HepG2 (cell line): ENCODE measurements around the gene JTB.

Experiments used
- CTCF ChIP-seq: sonication (generic); formaldehyde crosslinking; IDR thresholded peaks from 2 replicates; pipeline ENCODE4 v1.5.0; 2020; ENCODE audit warnings: mild to moderate bottlenecking, missing genetic modification reagents, moderate library complexity
- ESRRA ChIP-seq: sonication (generic); formaldehyde crosslinking; IDR thresholded peaks from 2 replicates; pipeline ENCODE4 v1.5.1; 2020; ENCODE audit warnings: mild to moderate bottlenecking, low read depth, missing genetic modification reagents
- FOXP4 ChIP-seq: sonication (generic); formaldehyde crosslinking; IDR thresholded peaks from 2 replicates; pipeline ENCODE4 v1.4.0; 2020; ENCODE audit warnings: missing genetic modification reagents
- GMEB1 ChIP-seq: sonication (generic); formaldehyde crosslinking; IDR thresholded peaks from 2 replicates; pipeline ENCODE4 v1.5.1; 2020; ENCODE audit warnings: missing genetic modification reagents, mild to moderate bottlenecking, borderline replicate concordance
- HCFC1 ChIP-seq: fragments of 150-350 bp; IDR thresholded peaks from 2 replicates; pipeline ENCODE4 v1.6.1; 2014; ENCODE audit warnings: low read depth, low read length
- HNRNPH1 ChIP-seq: fragments of 200-400 bp; formaldehyde crosslinking; optimal IDR thresholded peaks from 2 replicates; pipeline ENCODE3; 2017; ENCODE audit warnings: mild to moderate bottlenecking, low read depth, low read length
- LRRFIP1 ChIP-seq: sonication (generic); formaldehyde crosslinking; conservative IDR thresholded peaks from 2 replicates; pipeline ENCODE4 v1.4.0; 2020; ENCODE audit warnings: missing genetic modification reagents
- MAX ChIP-seq: IDR thresholded peaks from 2 replicates; pipeline ENCODE4 v1.6.1; 2012; ENCODE audit warnings: inconsistent platforms
- MXD1 ChIP-seq: sonication (generic); formaldehyde crosslinking; IDR thresholded peaks from 2 replicates; pipeline ENCODE4 v1.4.0; 2020; ENCODE audit warnings: mild to moderate bottlenecking, missing genetic modification reagents
- TRIM22 ChIP-seq: fragments of 450-650 bp; IDR thresholded peaks from 2 replicates; pipeline ENCODE4 v1.6.1; 2017
- ZGPAT ChIP-seq: IDR thresholded peaks from 2 replicates; pipeline ENCODE4 v1.6.1; 2016; ENCODE audit warnings: mild to moderate bottlenecking

- no peak for TF ChIP-seq CTCF (CRISPR knock-in tag)
- no peak for TF ChIP-seq MXD1 (CRISPR knock-in tag)
- no peak for TF ChIP-seq FOXP4 (CRISPR knock-in tag)
- no peak for TF ChIP-seq GMEB1 (CRISPR knock-in tag)
- TF ChIP-seq ZGPAT (CRISPR knock-in tag) = no peak
- TF ChIP-seq TRIM22 = no peak
- no peak for TF ChIP-seq HCFC1
- TF ChIP-seq MAX = no peak
- no peak for TF ChIP-seq ESRRA (CRISPR knock-in tag)
- TF ChIP-seq HNRNPH1 = no peak
- no peak for TF ChIP-seq LRRFIP1 (CRISPR knock-in tag)
Observed at GRCh38 chr1:153939476-153939875, 38.0 kb downstream of the JTB start.
